ENCODE results near the gene RAD52.
"Not testable (repeated sequence)": the region's sequence is repeated elsewhere in the genome, so short reads cannot be mapped to it uniquely, and the experiment has no call there.

RAD52 gene

DNA sequence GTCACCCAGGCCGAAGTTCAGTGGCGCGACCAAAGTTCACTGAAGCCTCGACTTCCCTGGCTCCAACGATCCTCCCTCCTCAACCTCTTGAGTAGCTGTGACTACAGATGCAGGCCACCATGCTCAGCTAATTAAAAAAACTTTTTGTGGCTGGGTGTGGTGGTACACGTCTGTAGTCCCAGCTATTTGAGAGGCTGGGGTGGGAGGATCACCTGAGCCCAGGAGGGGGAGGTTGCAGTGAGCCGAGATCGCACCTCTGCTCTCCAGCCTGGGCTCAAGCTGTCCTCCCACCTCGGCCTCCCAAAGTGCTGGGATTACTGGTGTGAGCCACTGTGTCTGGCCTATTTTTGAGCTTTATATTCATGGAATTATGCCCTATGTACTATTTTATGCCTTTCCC is 18.1 kb upstream of the RAD52 start:
- DNase-seq (ENCODE audit: low read depth in 2 of 2) = no peak

DNA sequence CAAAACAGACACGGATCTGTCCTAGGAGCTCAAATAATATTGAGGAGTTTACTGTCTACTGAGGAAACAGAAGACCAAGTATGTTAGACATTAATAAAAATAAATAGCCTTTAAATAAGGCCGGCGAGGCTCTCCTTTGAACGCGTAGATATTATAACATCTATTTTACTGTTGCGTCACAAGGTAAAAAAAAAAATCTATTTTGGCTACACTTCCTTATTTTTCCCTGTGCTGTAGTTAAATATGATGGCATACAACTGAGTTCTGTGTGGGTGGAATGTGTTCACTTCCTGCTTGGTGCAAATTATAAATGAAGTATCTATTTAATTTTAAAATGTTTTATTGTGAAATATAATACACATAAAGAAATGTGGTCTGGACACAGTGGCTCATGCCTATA is 17.2 kb upstream of the RAD52 start:
- no peak for DNase-seq (ENCODE audit: low read depth in 2 of 2)

DNA sequence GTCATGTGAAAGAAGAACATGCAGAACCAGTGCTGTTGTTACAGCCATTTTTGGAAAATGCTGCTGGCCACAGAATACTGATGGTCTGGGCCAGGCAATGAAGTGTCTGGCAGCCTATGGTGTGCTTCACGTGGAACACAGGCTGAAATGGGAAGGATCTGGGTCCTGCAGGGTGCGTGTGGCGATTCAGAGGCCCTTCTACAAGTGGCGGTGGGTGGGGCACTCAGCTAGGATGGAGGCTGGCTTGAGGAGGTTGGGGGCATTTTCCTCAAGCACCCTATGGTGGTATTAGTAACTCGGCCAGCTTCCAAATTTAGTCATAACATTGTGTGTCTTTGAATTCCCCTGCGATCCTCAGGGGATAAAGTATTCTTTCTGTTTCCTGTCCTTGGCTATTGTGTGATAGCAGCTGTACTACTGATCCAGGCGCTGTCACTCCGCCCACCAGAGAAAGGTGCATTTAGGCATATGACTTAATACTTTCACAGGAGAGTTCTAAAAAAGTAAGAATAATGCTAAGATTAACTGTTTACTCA is 9.2 kb upstream of the RAD52 start:
- no peak for DNase-seq (ENCODE audit: low read depth in 2 of 2)

DNA sequence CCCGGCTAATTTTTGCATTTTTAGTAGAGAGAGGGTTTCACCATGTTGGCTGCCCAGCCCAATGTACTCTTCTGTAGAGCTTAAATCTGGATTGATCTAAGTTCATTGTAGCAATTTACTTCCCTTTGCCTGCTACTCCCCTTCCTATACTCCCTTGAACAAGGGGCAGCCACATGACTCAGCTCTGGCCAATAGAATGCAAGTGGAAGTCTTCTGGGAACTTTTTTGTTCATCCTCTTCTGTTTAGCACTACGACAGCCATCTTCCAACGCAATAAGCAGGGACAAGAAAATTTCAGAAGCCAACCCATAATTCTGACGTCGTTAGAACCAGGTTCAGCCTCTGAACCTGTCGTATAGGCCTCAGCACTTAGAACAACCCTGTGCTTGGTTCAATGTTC is 6.4 kb upstream of the RAD52 start:
- DNase-seq (ENCODE audit: low read depth in 2 of 2) = no peak

- DNase-seq (ENCODE audit: low read depth in 2 of 2) = no peak
Measured at GRCh38 chr12:954741-955140, 5.2 kb upstream of the RAD52 start.

- no peak for DNase-seq (ENCODE audit: low read depth in 2 of 2)
Measured at GRCh38 chr12:953776-954175, 4.3 kb upstream of the RAD52 start.

GRCh38 chr12:951176-951575 is 1.7 kb upstream of the RAD52 start:
- no peak for DNase-seq (ENCODE audit: low read depth in 2 of 2)

DNA sequence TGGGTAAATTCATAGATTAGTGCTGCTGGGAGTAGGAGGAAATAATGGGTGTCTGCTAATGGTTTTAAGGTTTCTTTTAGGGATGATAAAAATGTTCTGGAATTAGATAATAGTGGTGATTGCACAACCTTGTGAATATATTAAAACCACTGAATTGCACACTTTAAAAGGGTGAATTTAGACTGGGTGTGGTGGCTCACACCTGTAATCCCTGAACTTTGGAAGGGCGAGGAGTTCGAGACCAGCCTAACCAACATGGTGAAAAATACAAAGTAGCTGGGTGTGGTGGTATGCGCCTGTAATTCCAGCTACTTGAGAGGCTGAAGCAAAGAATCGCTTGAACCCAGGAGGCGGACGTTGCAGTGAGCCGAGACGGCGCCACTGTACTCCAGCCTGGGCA is 1.3 kb downstream of the RAD52 start:
- DNase-seq (ENCODE audit: low read depth in 2 of 2) = no peak

GRCh38 chr12:946631-947030 is 2.9 kb downstream of the RAD52 start:
- DNase-seq (ENCODE audit: low read depth in 2 of 2) = no peak

DNA sequence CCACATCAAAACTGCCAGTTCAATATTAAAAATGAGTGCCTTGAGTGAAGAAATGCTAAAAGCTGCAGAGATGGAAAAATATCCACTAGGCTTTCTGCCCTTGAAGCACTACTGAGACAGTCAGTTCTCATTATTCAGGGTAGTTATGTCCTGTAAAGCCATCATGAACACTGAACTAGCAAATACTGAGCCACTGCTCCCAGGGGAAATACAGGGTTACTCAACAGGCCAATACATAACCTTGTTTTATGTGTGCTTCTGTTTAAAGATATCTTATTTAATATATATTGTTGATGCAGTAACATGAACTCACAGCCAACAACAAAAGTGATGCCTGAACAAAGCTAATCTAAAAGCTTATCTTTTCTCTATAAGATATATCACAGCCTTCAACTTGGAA is 3.3 kb downstream of the RAD52 start:
- no peak for DNase-seq (ENCODE audit: low read depth in 2 of 2)

GRCh38 chr12:944211-944610 is 5.3 kb downstream of the RAD52 start:
- no peak for DNase-seq (ENCODE audit: low read depth in 2 of 2)

DNA sequence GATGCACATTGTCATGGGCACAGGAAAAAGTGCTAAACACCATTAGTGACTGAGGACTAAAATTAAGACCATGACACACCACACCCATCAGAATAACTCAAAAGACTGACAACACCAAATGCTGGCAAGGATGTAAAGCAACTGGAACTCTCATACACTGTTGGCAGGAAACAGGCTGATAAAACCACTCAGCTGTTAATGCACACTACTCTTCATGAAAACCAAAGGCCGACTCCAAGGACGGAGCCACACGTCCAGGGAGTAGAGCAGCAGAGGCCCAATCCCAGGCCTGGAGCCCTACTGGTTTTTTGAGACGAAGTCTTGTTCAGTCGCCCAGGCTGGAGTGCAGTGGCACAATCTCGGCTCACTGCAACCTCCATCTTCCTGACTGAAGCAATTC is 6.4 kb downstream of the RAD52 start:
- DNase-seq (ENCODE audit: low read depth in 2 of 2) = no peak

DNA sequence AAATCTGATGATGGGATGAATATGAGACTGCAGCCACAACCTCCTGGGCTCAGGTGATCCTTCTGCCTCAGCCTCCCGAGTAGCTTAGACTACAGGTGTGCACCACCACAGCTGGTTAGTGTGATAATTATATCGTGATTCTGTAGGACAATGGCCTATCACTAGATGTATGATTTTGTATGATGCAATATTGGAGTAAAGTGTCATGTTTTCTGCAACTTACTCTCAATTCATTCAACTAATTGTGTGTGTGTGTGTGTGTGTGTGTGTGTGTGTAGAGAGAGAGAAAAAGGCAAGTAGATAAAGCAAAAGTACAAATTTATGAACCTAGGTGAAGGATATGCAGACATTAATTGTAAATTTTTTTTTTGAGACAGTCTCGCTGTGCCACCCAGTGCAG is 10.7 kb downstream of the RAD52 start:
- DNase-seq (ENCODE audit: low read depth in 2 of 2) = no peak

DNA sequence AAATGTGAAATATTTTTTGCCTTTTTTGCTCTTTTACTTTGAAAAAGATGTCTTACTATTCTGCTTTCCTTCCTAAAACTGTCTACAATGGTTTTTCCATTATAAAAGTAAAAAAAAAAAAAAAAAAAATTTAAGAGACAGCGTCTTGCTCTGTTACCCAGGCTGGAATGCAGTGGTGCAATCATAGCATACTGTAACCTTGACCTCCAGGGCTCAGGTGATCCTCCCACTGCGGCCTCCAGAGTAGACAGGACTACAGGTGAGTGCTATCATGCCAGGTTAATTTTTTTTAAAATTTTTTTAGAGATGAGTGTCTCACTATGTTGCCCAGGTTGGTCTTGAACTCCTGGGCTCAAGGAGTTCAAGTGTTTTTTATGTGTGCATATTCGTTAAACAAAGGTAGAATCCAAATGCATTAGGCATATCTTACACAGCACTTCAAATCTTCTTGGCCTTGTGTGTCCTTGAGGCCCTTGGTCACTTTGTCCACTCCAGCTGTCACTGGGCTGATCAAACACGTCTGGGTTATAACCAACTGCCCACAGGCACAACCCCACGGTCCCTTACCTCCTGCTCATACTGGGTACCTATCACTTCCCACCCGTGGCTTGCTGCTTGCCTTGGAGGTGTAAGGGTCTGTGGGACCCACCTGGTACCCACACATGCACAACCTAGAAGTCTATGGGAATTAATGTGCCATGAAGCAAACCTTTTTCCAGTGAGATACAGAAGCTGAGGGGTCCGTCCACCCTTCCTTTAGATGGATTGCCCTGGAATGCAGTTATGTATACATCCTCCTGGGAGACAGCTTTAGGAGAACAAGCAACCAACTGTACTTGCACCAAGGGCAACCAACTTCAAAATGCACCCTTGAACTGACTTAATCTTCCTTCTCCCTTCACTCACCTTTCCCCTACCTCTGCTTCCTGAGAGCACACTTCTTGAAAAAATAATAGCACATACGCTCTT is 12.8 kb downstream of the RAD52 start:
- DNase-seq (ENCODE audit: low read depth in 2 of 2) = no peak

GRCh38 chr12:935891-936290 is 13.6 kb downstream of the RAD52 start:
- DNase-seq (ENCODE audit: low read depth in 2 of 2) = not testable (repeated sequence)

DNA sequence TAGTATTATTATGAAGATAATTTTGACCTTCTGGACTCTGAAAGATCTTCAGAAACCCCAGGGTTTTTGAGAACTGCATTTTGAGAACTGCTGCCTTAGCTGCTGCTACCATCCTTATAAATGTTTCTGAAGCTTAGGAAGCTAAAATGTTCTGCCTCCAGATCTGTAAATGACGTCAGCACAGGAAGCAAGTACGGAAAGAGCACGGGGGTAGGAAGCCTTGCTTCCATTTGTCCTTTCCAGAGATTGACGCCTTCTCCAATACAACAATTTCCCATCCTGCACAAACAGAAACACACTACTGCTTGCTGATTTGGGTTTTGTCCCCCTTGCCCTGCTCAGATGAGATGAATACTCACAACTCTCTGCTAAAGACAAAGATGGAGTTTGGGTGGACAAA is 17.9 kb downstream of the RAD52 start:
- no peak for DNase-seq (ENCODE audit: low read depth in 2 of 2)

GRCh38 chr12:931060-931459 is 18.4 kb downstream of the RAD52 start:
- no peak for DNase-seq (ENCODE audit: low read depth in 2 of 2)

GRCh38 chr12:926641-927040 is 22.9 kb downstream of the RAD52 start:
- DNase-seq (ENCODE audit: low read depth in 2 of 2) = no peak

- no peak for DNase-seq (ENCODE audit: low read depth in 2 of 2)
Measured at GRCh38 chr12:922285-922684, 27.2 kb downstream of the RAD52 start.

DNA sequence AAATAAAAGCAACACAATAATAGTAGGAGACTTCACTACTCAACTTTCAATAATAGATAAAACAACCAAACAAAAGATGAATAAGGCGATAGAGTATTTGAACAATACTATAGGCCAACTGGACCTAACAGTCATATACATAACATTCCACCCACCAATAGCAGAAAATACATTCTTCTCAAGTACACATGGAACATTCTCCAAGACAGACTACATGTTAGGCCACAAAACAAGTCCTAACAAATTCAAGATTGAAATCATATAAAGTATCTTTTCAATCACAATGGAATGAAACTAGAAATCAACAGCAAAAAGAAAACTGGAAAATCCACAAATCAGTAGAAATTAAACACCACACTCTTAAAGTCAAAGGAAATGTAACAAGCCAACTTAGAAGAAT is 28.8 kb downstream of the RAD52 start:
- DNase-seq (ENCODE audit: low read depth in 2 of 2) = no peak

GRCh38 chr12:916712-917445 is 32.6 kb downstream of the RAD52 start:
- no peak for DNase-seq (ENCODE audit: low read depth in 2 of 2)

- no peak for DNase-seq (ENCODE audit: low read depth in 2 of 2)
Measured at GRCh38 chr12:916240-916639, 33.3 kb downstream of the RAD52 start.

GRCh38 chr12:915090-915489 is 34.4 kb downstream of the RAD52 start:
- DNase-seq (ENCODE audit: low read depth in 2 of 2) = no peak

All from activated CD8-positive, alpha-beta memory T cell treated with anti-CD3 and anti-CD28 coated beads for 4 hours (primary cell).